ENCODE measurements around the gene TADA2B.
A peak's percentile ranks its signal among the peaks of the same experiment; 100 is the strongest.
"Not testable (repeated sequence)": the region's sequence is repeated elsewhere in the genome, so short reads cannot be mapped to it uniquely, and the experiment has no call there.

Gene TADA2B

GRCh38 chr4:7083597-7084563 is 40.7 kb downstream of the TADA2B start:
- DNase-seq, result no peak

- DNase-seq, result not testable (repeated sequence)
These were observed 41.4 kb downstream of the TADA2B start for GRCh38 chr4:7084564-7084961.

GRCh38 chr4:7086384-7086783 is 43.2 kb downstream of the TADA2B start:
- DNase-seq, result no peak

GRCh38 chr4:7087036-7087435 is 43.9 kb downstream of the TADA2B start:
- DNase-seq, result no peak

GRCh38 chr4:7089213-7089986 is 46.2 kb downstream of the TADA2B start:
- no peak for DNase-seq

- DNase-seq, result no peak
These were observed 48.9 kb downstream of the TADA2B start for GRCh38 chr4:7092026-7092425.

GRCh38 chr4:7094916-7095315 is 51.7 kb downstream of the TADA2B start:
- DNase-seq, result no peak

- DNase-seq, result no peak
These were observed 52.5 kb downstream of the TADA2B start for GRCh38 chr4:7095611-7096155.

GRCh38 chr4:7096236-7096635 is 53.1 kb downstream of the TADA2B start:
- DNase-seq, result no peak

- DNase-seq, result peak; percentile 34
These were observed 58.7 kb downstream of the TADA2B start for GRCh38 chr4:7101692-7102515.

GRCh38 chr4:7102516-7102909 is 59.3 kb downstream of the TADA2B start:
- DNase-seq, result not testable (repeated sequence)

GRCh38 chr4:7103031-7103606 is 59.9 kb downstream of the TADA2B start:
- DNase-seq, result peak; percentile 52

GRCh38 chr4:7103607-7104365 is 60.6 kb downstream of the TADA2B start:
- no peak for DNase-seq

GRCh38 chr4:7104366-7105031 is 61.3 kb downstream of the TADA2B start:
- DNase-seq, result no peak

- no peak for DNase-seq
These were observed 62.1 kb downstream of the TADA2B start for GRCh38 chr4:7105276-7105675.

- no peak for DNase-seq
These were observed 64.2 kb downstream of the TADA2B start for GRCh38 chr4:7107166-7107905.

All from NCI-H2029 treated with DMSO at 0.1 percent for 48 hours (cell line).